Measurements from ENCODE around the gene TFAP2E.

Gene TFAP2E

DNA sequence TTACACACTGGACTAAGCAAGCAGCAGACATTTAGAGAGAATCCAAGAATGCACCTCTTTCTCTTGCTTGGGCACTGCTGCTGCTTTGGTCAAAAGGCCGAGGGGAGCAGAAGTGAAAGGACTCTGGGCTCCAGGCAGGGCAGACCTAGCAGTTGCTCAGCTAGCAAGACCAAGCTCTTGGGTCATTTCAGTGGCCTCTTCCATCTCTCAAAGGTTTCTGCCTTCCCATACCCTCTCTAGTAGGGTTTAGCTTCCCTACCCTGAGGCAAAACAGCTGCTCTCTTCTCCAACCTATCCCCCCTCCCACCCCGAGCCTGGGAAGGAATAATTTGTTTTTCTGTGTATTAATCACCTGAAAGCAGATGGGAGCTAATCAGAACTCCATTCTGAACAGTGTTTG is 25.8 kb downstream of the TFAP2E start:
- no peak for DNase-seq

DNA sequence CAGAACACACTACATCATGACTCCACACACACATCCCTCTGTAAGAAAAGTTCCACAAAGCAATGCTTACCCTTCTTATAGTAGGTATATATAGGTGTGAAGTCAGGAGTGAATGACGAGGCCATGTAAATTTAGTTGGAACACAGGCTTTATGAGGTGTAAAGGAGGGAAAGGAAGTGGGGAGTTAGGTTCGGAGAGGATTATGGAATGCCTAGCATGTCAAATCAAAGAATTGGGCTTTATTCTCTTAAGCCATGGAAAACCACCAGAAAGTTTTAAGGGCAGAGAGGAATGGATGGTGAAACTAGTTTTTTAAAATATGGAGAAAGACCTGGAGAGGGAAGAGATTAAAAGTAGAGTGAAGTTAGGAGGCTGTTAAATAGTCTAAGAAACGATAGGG is 26.3 kb downstream of the TFAP2E start:
- DNase-seq, result no peak

- no peak for DNase-seq
Observed at GRCh38 chr1:35600593-35600992, 27.5 kb downstream of the TFAP2E start.

DNA sequence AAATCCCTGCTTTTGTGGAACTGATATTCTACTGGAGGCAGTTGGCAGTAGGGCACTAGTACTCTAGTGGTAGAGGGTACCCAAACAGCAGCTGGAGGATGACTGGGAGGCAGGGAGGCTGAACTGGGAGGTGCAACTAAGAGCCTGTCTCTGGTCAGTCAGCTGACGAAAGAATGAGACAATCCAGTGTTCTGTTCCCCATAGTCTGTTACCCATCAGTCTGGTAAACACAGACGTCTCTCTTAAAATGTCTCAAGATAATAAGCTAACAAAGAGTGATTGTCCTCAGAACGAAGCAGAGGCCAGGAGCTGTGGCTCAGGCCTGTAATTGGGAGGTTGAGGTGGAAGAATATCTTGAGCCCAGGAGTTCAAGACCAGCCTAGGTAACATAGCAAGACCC is 30.4 kb downstream of the TFAP2E start:
- DNase-seq, result no peak

DNA sequence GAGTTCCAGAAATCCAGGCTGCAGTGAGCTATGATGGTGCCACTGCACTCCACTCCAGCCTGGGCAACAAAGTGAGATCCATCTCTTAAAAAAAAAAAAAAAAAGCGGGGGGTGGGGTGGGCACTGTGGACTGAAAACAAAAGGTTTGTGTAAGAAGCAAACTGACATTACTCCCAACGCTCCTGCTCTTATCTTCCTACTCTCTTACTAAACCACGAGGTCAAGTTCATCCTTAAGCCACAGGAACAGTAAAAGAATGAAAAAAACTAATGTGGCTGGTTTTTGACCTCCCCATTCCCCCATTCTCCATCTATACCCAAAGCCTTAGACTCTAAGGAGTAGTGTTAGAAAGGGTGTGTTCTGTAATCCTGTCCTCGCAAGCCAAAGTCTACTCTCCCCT is 30.8 kb downstream of the TFAP2E start:
- no peak for DNase-seq

DNA sequence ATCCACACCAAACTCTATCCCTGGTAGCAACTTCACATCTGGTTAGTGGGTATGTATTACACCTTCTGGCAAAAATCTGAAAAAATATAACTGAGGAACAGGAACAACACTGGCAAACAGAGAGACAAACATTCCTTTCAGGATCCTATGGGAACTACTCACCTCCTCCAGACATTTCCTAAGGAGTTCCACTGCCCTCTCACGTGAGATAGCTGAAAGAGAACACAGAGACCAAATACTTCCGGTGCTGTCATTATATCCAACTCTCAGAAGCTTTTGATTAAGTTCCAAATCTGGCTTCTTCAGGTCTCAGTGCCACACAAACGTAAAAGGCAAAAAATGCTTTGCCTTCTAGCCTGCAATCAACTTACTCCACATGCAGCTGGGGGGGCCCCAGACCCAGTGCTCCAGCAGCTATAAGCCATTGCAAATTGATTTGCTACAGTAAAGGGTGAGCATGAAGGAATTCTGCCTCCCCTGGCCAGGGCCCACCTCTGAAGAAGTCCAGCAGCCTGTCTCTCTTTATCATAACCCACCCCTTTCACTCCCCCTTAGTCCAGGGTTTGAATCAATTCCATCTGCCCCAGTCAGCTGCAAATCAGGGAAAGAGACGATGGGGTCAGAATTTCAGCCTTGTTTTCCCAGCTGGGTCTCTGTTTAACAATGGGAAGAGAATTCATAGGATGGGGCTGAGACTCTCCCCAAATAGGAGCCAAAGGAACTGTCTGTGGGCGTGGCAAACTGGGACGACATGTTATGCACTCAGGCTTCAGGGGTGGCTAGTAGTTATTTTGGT is 32.2 kb downstream of the TFAP2E start:
- no peak for DNase-seq

GRCh38 chr1:35605867-35606182 is 32.7 kb downstream of the TFAP2E start:
- DNase-seq, result no peak

- DNase-seq, result no peak
Observed at GRCh38 chr1:35611655-35612054, 38.5 kb downstream of the TFAP2E start.

GRCh38 chr1:35615440-35615839 is 42.3 kb downstream of the TFAP2E start:
- DNase-seq, result no peak

DNA sequence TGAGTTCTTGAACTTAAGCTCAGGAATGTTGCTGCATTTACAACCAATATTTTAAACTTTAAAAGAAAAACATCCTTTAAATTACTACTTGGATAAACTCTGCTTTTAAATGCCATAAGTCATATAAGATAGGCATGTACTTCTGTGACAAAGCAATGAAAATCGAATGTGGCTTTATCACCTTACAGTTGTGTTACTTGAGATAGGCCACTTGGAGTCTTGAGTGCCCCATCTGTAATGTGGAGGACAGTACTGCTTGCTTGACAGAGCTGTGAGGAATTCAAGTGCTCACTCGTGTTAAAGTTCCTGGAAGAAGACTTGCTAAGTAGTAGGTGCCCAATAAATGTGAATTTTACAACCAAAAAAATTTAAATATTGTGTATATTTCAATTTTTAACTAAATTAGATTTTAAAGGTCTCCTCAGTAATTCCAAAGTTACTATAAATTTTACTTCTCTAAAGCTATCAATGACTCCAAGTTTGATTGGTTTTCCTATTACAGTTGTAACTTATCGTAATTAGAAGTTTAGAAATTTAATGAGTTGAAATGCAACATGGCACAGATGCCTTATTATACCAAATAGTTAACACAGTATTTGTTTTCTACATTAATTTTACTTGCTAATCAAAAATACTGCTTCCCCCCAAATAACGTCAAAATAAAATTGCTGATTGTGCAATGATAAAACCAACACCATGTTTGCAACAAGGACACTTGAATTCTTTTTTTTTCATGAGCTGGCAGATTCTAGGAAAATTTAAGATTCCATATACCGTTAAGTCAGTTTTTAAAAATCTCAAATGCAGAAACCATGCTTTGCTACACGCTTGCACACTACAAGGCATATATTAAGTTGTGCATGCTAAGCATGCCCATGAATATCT is 46.4 kb downstream of the TFAP2E start:
- DNase-seq, result no peak

DNA sequence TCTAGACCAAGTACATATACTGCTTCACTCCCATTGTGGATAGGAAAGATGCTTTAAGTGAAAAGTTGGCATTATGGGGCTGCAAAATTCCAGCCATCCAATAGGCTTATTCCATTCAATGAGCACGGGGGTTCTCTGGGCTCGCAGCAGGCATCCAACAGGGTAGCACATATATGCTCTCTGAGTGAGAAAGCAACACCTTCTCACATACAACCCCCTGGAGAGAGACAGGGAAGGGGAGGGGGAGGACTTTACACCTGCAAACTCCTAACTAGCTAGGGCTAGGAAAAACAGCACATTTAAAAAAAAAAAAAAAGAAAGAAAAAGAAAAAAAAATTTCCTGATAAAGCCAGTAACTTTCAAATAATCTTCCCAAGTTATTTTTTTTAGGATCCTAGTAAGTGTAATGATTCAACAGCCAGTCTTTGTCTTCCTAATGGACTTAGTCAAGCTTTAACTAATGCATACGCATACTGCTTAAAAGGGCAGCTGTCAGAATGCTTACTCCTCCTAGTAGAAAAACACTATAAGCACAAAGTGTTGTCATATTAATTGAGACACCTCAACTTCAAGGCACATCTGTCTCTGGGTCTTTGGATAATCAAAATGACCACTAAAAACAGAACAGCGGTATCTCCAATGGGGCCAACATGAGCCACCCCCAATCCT is 49.5 kb downstream of the TFAP2E start:
- no peak for DNase-seq

DNA sequence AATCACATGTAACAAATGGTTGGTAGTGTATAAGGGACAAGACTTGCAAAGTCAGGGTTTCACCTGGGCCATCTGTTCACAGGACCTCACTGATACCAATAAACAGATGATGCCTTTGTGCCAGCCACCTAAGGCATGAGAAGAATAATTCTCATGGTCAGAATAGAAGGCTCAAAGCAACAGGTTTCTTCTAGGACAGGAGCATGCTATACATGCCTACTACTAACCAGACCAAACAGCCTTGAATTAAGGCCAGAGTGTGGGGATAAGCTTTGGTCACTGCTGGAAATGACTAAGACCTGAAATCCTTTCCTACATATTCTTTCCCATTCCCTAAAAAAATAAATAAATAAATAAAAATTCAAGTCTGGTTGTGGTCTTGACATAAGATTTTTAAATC is 50.7 kb downstream of the TFAP2E start:
- no peak for DNase-seq

DNA sequence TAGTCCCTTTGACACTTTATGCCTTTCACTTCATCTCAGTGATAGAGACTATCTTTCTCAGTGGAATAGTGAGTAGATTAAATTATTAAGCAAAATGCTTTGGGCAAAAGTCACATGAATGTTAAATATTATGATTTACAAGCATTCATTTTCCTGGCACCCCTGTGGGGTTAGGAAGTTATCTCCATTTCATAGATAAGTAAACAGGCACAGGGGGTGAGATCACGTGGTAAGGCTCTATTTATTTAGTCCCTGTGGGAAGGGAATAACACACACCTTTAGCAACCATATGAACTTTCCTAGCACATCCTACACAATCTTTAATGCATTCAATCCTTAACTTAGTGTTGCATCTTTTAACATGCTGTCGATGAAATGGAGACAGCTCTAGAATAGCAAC is 55.9 kb downstream of the TFAP2E start:
- no peak for DNase-seq

DNA sequence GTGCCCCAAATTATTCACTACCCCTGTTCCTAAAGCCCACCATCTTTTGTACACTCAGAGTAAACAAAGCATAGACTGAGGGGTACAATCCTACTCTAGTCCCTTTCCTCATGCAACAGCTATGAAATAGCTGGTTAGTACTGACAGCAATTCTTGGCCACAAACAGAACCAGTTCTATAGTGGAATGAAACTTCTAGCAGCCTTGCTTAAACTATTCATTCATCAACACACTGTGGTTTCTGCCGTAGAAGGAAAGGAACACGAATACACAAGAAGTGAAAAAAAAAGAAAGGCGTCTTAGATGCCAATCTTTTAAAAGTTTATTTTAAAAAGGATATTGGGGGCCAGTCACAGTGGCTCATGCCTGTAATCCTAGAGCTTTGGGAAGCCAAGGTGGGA is 58.3 kb downstream of the TFAP2E start:
- no peak for DNase-seq

- DNase-seq, result no peak
Observed at GRCh38 chr1:35633547-35633946, 60.4 kb downstream of the TFAP2E start.

DNA sequence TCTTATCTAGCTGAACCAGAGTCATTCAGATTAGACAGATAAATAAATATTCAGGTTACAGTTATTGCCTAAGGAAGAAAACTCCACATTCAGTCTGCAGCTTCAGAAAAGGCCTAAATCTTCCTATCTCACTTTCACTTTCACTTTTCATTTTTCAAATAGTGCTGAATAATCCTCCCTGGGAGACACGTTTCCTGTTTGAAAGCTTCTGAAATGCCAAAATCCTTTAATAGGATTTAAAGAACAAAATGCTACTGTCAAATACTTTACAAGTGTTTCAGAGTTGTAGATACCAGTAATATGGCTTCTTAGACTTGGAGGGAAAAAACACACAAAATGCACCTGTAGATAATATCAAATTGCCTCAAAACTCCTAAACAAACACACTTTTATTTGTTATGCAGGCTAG is 64.3 kb downstream of the TFAP2E start:
- DNase-seq, result peak; percentile 85

- DNase-seq, result no peak
Observed at GRCh38 chr1:35640380-35641232, 67.5 kb downstream of the TFAP2E start.

GRCh38 chr1:35641233-35641866 is 68.2 kb downstream of the TFAP2E start, which contains the start of gene PSMB2:
TSS of gene PSMB2 (minus strand) at chr1:35641526. CDS start at chr1:35641432, 94 bp downstream.
- peak; percentile 95 for DNase-seq

GRCh38 chr1:35642471-35642955 is 69.4 kb downstream of the TFAP2E start:
- DNase-seq, result peak; percentile 28

- no peak for DNase-seq
Observed at GRCh38 chr1:35644204-35644603, 71.1 kb downstream of the TFAP2E start.

All from inflammatory macrophage treated with lipopolysaccharide for 4 hours (primary cell).